HG03060 (cell line): ENCODE results near the gene GDPD4.

Experiments
- ATAC-seq: cut with Tn5 transposase; IDR thresholded peaks from one replicate; pipeline ENCODE4 v1.9.1; 2021; ENCODE audit warnings: low read depth, moderate number of reproducible peaks; ENCODE audit not compliant: unreplicated experiment

GDPD4 gene

DNA sequence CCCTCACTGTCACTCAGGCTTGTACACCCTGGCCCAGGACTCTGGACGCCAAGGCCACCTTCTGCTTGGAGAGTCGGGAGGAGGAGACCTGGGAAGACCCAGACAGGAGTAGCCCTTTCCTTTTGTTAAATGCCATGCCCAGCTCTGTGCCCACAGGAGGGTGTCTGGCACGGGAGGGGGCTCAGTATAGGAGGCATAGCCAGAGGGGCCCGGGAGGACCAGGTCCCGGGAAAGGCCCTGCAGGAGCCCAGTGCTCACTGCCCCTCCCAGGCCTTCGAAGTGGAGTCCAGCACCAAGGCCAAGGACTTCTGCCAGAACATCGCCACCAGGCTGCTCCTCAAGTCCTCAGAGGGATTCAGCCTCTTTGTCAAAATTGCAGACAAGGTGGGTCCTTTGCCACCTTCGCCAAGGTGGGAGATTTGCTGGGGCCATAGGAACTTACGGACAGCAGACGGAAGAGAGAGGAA lies 94.4 kb downstream of the GDPD4 start:
- no peak for ATAC-seq

DNA sequence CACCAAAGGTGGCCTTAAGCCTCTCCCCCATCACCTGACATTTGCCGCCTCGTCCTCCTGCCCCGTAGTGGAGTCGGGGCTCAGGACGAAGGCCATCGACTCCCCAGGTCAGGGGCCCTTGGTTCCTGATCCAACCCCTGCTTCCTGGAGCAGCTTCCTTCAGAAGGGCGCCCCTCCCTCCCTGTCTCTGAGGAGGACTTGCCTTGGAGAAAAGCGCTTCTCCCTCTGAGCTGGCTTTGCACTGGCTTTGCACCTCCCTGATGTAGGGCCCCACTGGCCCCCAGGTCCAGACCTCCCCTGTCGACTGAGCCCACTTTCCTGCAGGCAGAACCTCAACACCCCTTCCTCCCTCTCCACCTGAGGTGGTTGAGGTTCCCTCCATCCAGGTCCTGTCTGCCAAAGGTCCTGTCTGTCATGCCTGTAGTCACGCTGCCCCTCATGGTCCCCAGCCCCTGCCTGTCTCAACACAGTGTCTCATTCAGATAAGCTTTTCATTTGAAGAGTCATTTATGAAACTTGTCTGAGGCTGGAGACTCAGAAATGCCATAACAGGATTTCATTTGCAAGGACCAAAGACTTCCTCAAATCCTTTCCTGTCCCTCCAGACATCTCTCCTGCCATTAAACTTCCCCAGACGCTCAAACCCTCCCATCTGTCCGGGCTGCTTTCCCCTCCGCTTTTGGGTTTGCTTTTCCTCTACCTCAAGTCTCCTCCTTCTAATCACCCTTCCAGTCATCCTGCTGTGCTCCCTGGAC lies 95.0 kb downstream of the GDPD4 start:
- ATAC-seq: no peak

DNA sequence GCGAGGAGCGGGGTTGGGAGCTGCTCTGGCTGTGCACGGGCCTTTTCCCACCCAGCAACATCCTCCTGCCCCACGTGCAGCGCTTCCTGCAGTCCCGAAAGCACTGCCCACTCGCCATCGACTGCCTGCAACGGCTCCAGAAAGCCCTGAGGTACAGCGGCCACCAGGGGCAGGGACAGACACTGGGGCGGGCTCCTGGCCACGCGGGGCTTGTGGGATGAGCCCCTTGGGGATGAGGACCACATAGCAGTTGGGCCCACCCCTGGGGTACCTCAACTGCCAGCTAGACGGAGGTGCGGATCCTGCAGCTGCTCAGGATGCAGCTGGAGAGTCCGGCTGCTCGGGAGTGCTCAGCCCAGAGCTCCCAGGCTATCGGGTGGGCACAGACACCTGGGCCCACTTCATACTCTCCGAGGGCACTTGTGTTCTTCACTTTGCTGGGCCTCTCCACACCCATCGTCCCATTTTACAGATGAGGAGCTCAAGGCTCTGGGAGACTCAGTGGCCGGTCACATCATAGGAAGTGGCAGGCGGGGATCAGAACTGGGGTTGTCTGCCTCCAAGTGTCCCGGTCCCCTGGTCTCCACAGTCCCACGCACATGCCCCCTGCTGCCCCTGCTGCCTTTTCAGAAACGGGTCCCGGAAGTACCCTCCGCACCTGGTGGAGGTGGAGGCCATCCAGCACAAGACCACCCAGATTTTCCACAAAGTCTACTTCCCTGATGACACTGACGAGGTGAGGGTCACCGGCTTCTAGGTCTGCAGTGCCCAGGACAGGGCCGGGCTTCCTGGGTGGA lies 95.8 kb downstream of the GDPD4 start:
- no peak for ATAC-seq

DNA sequence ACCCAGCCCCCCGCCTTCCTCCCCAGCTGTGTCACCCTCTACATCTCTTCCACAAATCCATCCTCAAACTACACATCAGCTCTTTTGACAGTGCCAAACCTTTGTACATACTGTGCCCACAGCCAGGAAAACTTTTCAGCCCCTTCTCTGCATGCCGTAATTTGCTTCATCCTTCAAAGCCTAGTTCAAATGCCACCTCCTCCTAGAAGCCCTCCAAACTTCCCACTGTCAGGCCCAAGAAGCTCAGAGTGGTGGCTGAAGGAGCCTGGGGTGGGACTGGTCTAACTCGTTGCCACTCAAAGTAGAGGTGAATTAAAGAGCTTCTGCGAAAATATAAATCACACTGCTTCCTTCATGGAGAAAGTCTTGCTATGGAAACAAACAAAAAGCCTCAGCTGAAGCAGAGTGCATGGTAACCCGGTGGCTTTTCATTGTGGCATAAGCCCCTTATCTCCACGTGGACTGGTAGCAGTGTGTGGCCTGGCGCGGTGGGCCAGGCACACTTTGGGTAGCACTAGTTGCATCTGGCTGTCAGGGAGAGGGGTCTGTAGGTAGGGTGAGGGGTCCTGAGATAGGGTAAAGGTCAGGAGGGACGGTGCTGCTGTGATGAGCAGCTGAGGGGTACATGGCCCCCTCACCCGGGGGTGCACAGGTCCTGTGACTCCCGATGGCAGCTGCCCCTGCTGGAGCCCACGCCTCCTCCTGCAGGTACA lies 96.6 kb downstream of the GDPD4 start:
- ATAC-seq: no peak

DNA sequence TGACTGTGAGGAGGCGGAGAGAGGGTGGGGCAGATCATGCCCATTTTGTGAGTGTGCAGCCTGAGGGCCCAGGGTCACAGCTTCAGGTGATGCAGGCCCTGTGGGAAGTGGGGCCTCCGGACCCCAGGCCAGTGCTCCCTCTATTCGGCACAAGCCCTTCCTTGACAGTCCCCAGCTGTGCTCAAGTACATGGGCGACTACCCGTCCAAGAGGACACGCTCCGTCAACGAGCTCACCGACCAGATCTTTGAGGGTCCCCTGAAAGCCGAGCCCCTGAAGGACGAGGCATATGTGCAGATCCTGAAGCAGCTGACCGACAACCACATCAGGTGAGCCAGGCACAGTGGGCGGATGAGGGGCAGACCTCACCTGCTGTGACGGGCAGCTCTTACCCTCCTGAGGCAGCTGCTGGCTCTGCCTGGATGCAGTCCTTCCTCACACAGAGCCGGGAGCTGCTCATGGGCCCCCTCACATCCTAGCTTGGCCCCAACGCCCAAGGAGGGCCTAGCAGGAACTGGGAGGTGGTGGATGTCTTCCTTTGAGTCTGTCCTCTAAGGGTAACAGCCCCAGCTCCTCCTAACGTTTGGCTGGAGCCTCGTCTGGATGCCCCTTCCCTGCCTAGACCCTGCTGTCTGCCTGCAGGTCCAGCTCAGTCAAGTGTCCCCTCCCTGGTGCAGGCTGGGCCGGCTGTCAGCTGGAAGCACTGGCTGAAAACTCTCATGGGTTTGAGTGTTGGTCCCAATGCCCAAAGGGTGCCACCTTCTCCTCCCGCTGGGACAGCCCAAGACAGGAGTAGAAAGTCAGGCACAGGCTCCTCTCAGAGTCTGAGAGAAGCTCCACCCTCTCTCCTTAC lies 97.4 kb downstream of the GDPD4 start:
- no peak for ATAC-seq

DNA sequence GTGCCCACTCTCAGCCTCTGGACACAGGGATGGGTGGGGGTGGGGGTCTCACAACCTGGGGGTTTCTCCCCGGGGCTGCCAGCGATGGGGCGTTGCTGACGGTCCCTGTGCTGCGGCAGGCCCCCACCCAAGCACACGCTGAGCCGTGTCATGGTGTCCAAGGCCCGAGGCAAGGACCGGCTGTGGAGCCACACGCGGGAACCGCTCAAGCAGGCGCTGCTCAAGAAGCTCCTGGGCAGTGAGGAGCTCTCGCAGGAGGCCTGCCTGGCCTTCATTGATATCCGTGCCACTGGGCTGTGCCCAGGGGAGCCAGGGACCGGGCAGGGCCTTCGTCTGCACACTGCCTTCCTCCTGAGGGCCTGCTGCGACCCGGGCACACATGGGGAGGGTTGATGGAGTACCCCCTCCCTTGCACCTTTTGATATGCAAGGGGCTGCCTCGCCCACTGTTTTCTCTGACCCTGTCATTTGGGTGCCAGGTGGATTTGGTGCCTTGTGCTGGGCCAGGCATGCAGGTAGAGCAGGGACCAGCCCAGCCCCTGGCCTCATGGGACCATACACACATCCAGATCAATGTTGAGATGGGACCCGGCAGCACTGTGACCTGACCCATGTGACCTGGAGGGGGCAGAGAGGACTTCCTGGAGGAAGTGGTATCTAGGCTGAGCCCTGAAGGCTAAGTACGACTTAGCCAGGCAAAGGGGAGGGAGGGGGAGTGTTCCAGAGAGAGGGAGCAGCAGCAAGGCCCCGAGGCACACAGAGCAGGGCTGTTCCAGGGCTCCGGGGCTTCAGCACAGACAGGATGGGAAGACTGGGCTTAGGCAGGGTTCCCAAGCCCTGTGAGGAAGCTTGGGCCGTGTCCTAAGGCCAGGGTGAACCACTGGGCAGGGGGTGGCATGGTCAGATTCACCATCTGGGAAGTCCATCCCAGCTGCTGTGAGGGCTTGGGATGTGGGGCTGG lies 98.3 kb downstream of the GDPD4 start:
- ATAC-seq: no peak

DNA sequence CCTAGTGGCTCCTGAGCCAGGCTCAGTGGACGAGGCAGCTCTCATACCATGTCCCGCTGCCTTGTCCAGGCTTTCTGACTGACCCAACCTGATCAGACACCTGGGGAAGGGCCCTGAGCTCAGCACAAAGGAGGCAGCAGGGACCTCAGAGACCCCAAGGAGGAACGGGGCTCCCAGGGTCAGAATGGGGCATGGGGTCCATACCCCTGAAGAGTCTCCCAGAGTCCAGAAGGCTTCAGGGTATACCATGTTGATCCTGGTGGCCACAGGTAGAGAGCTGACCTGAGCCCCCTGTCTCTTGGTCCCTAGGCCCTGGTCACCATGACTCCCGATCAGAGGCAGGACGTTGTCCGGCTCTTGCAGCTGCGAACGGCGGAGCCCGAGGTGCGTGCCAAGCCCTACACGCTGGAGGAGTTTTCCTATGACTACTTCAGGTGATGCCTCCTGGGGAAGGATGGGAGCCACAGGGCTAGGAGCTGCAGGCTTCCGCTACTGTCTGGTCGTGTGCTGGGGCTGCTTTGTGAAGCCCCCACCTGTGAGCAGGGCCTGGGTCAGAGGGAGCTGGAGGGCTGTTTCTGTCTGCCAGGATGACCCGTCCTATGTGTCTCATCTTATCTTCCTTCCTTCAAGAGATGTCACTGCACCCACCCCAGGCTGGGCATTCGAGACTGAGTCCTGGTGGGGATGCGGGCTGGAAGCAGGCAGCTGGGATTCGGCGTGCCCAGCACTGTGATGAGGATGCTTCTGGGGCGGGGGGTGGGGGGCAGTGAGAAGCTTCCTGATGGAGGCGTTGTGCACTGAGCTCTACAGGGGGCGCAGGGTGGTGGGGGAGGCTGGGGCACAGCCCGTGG lies 99.3 kb downstream of the GDPD4 start:
- no peak for ATAC-seq

DNA sequence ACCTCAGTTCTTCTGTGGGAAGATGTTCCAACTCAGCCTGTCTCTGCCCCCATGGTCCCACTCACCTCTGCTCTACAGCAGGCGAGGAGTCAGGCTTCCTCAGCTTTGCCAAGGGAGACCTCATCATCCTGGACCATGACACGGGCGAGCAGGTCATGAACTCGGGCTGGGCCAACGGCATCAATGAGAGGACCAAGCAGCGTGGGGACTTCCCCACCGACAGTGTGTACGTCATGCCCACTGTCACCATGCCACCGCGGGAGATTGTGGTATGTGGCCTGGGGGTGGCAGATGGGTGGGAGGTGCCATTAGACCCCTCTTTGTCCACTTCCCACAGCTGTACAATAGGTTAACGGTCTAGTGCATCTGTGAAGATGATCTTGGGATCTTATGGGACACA lies 100.1 kb downstream of the GDPD4 start:
- ATAC-seq: no peak

DNA sequence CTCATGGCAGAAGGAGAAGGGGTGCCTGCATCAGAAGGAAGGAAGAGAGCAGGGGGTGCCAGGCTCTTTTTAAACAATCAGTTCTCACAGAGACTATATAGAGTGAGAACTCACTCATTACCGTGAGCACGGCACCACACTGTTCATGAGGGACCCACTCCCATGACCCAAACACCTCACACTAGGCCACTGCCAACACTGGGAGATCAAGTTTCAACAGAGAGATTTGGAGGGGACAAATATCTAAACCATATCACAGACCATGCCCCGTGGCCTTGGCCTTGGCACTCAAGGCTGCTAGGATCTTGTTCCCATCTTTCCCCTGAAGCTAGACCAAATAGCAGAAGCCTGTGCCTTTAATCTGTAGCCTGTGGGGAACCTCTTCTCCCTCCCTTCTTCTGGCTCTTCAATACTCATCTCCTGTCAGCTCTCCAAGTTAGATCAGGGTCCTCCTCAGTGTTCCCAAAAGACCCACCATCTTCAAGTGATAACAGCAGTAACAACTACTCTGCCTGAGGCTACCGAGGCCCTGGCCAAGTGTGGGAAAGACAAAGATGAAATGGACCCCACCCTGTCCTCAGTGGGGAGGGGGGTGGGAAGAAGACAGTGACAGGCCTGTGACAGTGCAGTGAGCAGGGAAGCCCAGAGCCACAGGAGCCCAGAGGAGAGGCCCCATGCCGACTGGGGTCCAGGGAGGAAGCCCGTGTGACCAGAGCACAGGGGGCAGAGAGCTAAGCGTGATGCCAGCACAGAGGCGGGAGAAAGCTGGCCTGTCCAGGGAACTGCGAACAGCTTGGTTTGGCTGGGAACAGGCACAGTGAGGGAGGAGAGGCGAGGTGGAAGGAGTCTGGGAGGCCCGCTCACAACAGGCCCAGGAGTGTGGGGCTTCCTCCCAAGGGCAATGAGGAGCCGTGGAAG lies 100.9 kb downstream of the GDPD4 start:
- no peak for ATAC-seq

DNA sequence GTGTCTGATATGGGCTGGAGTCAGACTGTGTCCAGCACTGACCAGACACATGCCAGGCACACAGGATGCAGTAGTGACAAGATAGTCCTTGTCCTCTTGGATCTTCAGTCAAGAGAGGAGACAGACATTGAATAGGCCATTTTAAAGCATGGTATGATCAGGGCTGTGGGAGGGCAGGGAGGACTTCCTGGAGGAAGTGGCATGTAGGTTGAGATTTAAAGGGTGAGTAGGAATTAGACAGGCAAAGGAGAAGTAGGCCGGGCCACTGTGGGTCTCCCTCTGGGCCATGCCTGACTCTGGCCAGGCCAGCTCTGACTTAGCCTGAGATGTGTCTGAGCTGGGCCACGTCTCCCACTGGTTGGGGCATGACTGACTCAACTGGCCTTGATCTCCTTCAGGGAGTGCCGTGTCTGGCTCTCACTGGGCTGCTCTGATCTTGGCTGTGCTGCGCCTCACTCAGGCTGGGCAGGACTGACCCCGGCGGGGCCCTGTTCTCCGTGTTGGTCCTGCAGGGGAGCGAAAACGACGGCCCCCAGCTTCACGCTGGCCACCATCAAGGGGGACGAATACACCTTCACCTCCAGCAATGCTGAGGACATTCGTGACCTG lies 102.2 kb downstream of the GDPD4 start:
- ATAC-seq: no peak

DNA sequence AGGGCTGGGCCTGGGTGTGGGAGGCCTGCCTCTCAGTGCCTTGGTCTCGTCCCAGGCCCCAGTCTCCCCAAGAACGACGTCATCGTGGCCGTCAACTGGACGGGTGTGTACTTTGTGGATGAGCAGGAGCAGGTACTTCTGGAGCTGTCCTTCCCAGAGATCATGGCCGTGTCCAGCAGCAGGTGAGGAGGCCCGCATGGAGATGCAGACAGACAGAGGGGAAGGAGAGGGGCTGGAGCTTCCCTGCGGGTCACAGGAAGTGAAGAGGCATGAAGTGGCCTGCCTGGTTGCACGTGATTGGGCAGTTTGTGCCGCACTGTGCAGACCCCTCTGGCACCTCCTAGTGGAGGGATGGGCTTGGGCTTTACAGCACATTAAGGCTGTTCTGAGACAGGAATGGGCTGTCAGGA lies 103.0 kb downstream of the GDPD4 start:
- ATAC-seq: no peak

DNA sequence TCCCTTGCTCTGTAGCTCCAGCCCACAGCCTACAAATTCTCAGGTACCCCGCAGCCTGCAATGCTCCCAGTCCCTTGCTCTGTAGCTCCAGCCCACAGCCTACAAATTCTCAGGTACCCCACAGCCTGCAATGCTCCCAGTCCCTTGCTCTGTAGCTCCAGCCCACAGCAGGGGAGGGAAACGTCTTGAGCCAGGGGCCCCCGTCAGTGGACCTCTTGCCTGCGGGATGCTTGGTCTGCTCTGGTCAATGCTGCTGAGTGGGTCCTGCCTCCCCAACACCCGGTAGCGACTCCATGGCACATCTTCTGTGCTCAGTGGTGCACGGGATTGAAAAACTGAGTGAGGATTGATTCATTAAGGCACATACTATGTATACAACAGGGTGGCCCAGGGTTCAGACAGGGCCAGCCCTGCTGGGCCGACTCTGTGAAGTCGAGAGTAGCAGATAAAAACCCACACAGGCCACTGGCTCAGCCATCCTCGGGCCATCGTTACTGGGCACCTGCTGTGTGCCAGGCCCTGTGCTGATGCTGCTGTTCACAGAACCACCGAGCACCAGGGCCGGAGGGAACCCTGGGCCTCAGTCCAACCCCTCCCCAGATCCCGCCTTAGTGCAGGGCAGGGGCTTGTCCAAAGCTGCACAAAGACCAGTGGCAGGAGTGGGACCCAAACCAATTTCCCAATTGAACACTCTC lies 103.7 kb downstream of the GDPD4 start:
- no peak for ATAC-seq

DNA sequence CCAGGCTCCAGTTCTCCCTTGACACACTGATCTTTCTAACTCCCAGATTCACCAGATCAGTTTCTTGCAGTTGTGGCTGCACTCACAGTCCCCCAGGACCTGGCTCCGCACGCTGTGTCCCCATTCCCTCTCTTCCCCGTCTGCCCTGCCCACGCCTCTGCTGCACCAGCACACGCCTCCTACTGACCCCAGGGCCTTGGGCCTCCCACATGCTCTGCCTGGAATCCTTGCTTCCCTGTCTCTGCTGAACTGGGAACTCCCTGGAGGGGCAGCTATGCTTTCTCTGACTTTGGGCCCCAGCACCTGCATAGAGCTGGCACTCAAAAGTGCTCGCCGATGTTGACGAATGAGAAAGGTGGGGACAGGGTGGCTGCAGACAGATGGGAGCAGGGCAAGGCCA lies 104.5 kb downstream of the GDPD4 start:
- ATAC-seq: no peak

DNA sequence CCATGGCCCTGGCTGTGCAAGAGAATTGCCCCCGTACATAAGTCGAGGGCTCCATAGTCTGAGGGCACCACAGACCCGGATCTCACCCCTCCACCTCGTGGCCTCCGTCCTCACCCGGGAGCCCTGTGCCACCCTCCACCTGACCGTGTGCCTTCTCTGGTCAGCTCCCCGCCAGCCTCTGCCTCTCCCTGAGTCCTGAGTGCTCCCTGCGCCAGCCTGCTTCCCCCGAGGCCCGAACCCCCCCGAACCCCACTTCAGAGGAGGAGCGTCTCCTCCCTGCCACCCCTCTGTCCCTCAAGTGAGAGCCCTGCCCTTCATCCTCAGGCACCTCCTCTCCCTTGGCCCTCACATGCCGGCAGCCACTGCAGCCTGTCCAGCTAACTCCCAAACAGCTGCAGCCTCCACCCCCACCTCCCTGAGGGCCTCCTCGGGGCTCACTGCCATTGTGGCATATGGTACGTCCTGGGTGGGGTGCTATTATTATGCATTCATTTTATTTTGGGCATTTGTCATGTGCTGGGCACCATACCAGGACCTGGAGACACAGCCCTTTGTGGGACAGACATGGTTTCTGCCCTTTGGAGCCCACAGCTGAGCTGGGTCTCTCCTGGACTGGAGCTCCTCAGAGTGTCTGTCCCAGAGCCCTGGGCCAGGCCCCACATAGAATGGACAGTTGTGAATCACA lies 106.3 kb downstream of the GDPD4 start:
- no peak for ATAC-seq

DNA sequence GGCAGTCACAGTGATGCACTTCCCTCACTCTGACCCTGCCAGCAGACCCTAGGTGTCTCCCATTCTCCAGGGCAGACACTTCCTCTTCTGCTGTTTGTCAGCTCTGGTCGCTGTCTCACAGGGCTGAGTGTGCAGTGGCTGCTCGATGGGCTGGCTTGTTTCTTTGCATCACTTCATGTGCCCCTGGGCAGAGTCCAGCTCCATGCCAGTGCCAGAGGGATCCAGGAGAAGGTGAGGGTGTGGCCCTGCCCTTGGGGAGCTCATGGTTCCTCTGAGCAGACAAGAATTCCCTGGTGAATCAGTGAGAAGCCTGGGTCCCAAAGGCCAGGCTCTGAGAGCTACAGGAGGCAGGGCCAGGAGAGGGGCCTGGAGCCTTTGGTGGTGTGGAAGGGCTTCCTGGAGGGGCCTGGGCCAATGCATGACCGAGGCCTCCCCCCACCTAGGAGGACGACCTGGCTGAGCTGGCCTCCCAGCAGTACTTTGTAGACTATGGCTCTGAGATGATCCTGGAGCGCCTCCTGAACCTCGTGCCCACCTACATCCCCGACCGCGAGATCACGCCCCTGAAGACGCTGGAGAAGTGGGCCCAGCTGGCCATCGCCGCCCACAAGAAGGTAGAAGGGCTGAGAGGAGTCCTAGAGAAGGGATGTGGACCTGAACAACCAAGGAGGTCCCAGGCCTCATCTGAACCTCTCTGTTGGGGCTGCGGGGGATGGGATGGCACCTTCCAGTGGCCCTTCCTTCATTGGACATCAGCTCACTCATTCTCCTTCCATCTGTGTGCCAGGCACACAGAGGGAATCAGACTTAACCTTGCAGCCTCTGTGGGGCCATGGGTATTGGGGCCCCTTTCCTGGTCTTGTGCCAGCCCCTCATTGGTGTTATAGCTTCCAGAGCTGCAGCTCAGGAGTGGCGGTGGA lies 107.3 kb downstream of the GDPD4 start:
- ATAC-seq: no peak
